ENCODE results near the gene HMGB4.

The HMGB4 gene

GRCh38 chr1:33848205-33848937, 15.5 kb upstream of the HMGB4 start:
- DNase-seq (ENCODE audit: low read depth) = no peak

- no peak for DNase-seq (ENCODE audit: low read depth)
Observed at GRCh38 chr1:33849211-33849610, 14.7 kb upstream of the HMGB4 start.

- no peak for DNase-seq (ENCODE audit: low read depth)
Observed at GRCh38 chr1:33850481-33850880, 13.4 kb upstream of the HMGB4 start.

GRCh38 chr1:33852711-33853110, 11.2 kb upstream of the HMGB4 start:
- DNase-seq (ENCODE audit: low read depth) = peak; percentile 11

- DNase-seq (ENCODE audit: low read depth) = no peak
Observed at GRCh38 chr1:33853431-33853830, 10.4 kb upstream of the HMGB4 start.

- no peak for DNase-seq (ENCODE audit: low read depth)
Observed at GRCh38 chr1:33854091-33854490, 9.8 kb upstream of the HMGB4 start.

- no peak for DNase-seq (ENCODE audit: low read depth)
Observed at GRCh38 chr1:33860671-33861070, 3.2 kb upstream of the HMGB4 start.

GRCh38 chr1:33864460-33865389, 846 bp downstream of the HMGB4 start:
- no peak for DNase-seq (ENCODE audit: low read depth)

- DNase-seq (ENCODE audit: low read depth) = no peak
Observed at GRCh38 chr1:33866281-33866680, 2.4 kb downstream of the HMGB4 start.

GRCh38 chr1:33867684-33868083, 3.8 kb downstream of the HMGB4 start:
- no peak for DNase-seq (ENCODE audit: low read depth)

GRCh38 chr1:33872275-33872674, 8.4 kb downstream of the HMGB4 start:
- no peak for DNase-seq (ENCODE audit: low read depth)

- no peak for DNase-seq (ENCODE audit: low read depth)
Observed at GRCh38 chr1:33872683-33873082, 8.8 kb downstream of the HMGB4 start.

- no peak for DNase-seq (ENCODE audit: low read depth)
Observed at GRCh38 chr1:33874636-33875035, 10.8 kb downstream of the HMGB4 start.

GRCh38 chr1:33875862-33876261, 12.0 kb downstream of the HMGB4 start:
- DNase-seq (ENCODE audit: low read depth) = no peak

- DNase-seq (ENCODE audit: low read depth) = peak; percentile 65
Observed at GRCh38 chr1:33876970-33877650, 13.2 kb downstream of the HMGB4 start.

- DNase-seq (ENCODE audit: low read depth) = no peak
Observed at GRCh38 chr1:33878392-33878791, 14.5 kb downstream of the HMGB4 start.

- peak; percentile 13 for DNase-seq (ENCODE audit: low read depth)
Observed at GRCh38 chr1:33880305-33880704, 16.4 kb downstream of the HMGB4 start.

GRCh38 chr1:33886496-33886895, 22.6 kb downstream of the HMGB4 start:
- DNase-seq (ENCODE audit: low read depth) = no peak

GRCh38 chr1:33893147-33893830, 29.4 kb downstream of the HMGB4 start:
- peak; percentile 69 for DNase-seq (ENCODE audit: low read depth)

- DNase-seq (ENCODE audit: low read depth) = no peak
Observed at GRCh38 chr1:33895396-33895795, 31.5 kb downstream of the HMGB4 start.

GRCh38 chr1:33895976-33896375, 32.1 kb downstream of the HMGB4 start:
- no peak for DNase-seq (ENCODE audit: low read depth)

- DNase-seq (ENCODE audit: low read depth) = no peak
Observed at GRCh38 chr1:33897092-33897725, 33.3 kb downstream of the HMGB4 start.
